PC-9 (cell line): ENCODE data around the gene VLDLR. TPM values are rescaled to one million over a fixed set of nuclear protein-coding genes. Genes with fewer than 3 reads are reported as not detected.

Experiments
- BruUV-seq: library from RNA; stranded (reverse); fragments of 400-500 nt; replicated peaks from 2 replicates; lab custom pipeline; 2021; lab: Mats Ljungman, UMichigan
- CTCF ChIA-PET: fragments of 300-600 bp; sonication (Branson Sonifier 250); formaldehyde crosslinking; loops from one replicate; lab custom pipeline; 2022; ENCODE audit warnings: antibody characterized with exemption; lab: Charles Lee
- POLR2A ChIA-PET: fragments of 300-600 bp; sonication (Branson Sonifier 250); formaldehyde crosslinking; loops from one replicate; lab custom pipeline; 2022; ENCODE audit warnings: antibody characterized with exemption; ENCODE audit not compliant: unreplicated experiment; lab: Charles Lee
- DNase-seq, 2 experiments: peaks; one replicate each; pipeline versions ENCODE4 v3.0.0 to v3.0.0-alpha.2; 2015 to 2022; ENCODE audit warnings: mixed read lengths in 1 of 2
- H2AFZ ChIP-seq: fragments of 200-600 bp; sonication (generic); 2 replicates; pipeline ENCODE4 v1.8.1; 2017; ENCODE audit warnings: antibody characterized with exemption
- H3F3A ChIP-seq: fragments of 200-600 bp; sonication (generic); 2 replicates; pipeline ENCODE4 v1.8.1; 2017; ENCODE audit warnings: antibody characterized with exemption, mild to moderate bottlenecking, low read depth; ENCODE audit not compliant: insufficient read depth
- H3K27ac ChIP-seq: fragments of 200-600 bp; sonication (generic); 2 replicates; pipeline ENCODE4 v1.6.1; 2016; ENCODE audit warnings: mixed run types
- H3K27me3 ChIP-seq: fragments of 200-600 bp; sonication (generic); 2 replicates; pipeline ENCODE4 v1.6.1; 2016; ENCODE audit warnings: low read depth, mixed run types; ENCODE audit not compliant: insufficient read depth
- H3K36me3 ChIP-seq: fragments of 200-600 bp; sonication (generic); 2 replicates; pipeline ENCODE4 v1.6.1; 2016; ENCODE audit warnings: low read depth, mixed run types
- H3K4me1 ChIP-seq: fragments of 200-600 bp; sonication (generic); replicated peaks from 2 replicates; pipeline ENCODE4 v1.6.1; 2016; ENCODE audit warnings: mixed run types; ENCODE audit not compliant: insufficient read depth
- H3K4me2 ChIP-seq: fragments of 200-600 bp; sonication (generic); 2 replicates; pipeline ENCODE4 v1.6.1; 2017; ENCODE audit warnings: mixed run types
- H3K4me3 ChIP-seq: fragments of 200-600 bp; sonication (generic); 2 replicates; pipeline ENCODE4 v1.6.1; 2016; ENCODE audit warnings: mixed run types
- H3K79me2 ChIP-seq: fragments of 200-600 bp; sonication (generic); 2 replicates; pipeline ENCODE4 v1.6.1; 2017; ENCODE audit warnings: low read depth, mixed run types
- H3K9me2 ChIP-seq: fragments of 200-600 bp; sonication (generic); 2 replicates; pipeline ENCODE4 v1.8.1; 2017; ENCODE audit warnings: mild to moderate bottlenecking; ENCODE audit not compliant: insufficient read depth
- H3K9me3 ChIP-seq: fragments of 200-600 bp; sonication (generic); 2 replicates; pipeline ENCODE4 v1.8.1; 2016; ENCODE audit warnings: low read depth; ENCODE audit not compliant: insufficient read depth
- H4K20me1 ChIP-seq: fragments of 200-600 bp; sonication (generic); 2 replicates; pipeline ENCODE4 v1.8.1; 2017; ENCODE audit not compliant: insufficient read depth
- EZH2 ChIP-seq: fragments of 200-600 bp; sonication (generic); IDR thresholded peaks from 2 replicates; pipeline ENCODE4 v1.8.0; 2017; ENCODE audit warnings: antibody characterized with exemption, low read depth
- intact Hi-C: fragments of 100-400 bp; cut with micrococcal nuclease; formaldehyde crosslinking; loops from one replicate; pipeline ENCODE4 v1.10.0; 2022; ENCODE audit not compliant: unreplicated experiment
- total RNA-seq: library from RNA; stranded (reverse); gene quantifications from 2 replicates; pipeline ENCODE4 v1.2.3, GENCODE V29; 2021
- TF ChIP-seq, protein P1 (sequence below): fragments of 200-600 bp; sonication (generic); conservative IDR thresholded peaks from 2 replicates; pipeline ENCODE4 v1.6.1; 2017; ENCODE audit warnings: mixed run types, antibody characterized with exemption, mild to moderate bottlenecking, moderate library complexity

Gene VLDLR
- total RNA-seq, 1 experiment from 2014 or later, result 8.1 TPM

DNA sequence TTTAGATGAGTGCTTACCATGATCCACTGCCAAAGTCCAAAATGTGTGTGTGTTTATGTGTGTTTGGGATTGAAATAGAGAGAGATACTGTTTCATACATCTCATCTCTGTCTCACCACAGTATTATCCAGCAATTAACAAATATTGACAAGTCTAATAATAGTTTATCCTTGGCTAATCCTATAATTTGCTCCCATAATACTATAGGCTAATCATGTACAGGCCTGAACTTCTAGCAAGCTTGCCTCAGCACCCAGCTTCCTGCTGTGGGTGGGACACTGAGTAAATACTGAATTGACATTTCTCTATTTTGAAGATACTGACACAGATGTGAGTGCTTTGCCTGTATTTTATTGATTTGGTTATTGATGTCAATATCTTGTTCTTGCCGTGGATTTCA lies 60.4 kb downstream of the VLDLR start:
- no peak overlapping the region for H3K4me3 ChIP-seq
- CTCF ChIA-PET, result no interaction called here
- no TSS peak for BruUV-seq

DNA sequence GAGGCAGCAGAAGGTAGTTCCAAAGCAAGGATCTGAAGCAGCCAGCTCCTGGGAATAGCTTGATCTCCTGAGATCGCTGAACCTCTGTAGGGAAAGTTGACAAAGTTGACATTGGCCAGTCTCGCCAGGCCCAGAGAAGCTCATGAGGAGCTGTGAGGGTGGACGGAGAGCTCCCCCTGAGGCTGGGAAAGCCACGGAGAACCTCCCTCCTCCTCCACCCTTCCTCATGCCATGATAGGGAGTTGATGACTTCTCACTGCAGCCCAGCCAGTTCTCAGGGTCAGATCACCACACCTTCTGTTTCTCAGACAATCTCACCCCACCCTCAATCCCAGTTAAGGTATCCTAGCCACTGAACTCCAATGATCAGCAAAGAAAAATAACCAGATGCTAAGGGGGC lies 65.3 kb downstream of the VLDLR start:
- no peaks in the 10 kb centered on the region for H4K20me1 ChIP-seq
- no peaks in the 10 kb centered on the region for H3K4me1 ChIP-seq
- H3K27me3 ChIP-seq, result no peaks in the 10 kb centered on the region
- DNase-seq, result no peak
- ChIA-PET CTCF (no interaction called here), POLR2A (no interaction called here)
- H2AFZ ChIP-seq, result no peak overlapping the region
- no peak overlapping the region for H3K4me3 ChIP-seq
- H3K79me2 ChIP-seq, result no peaks in the 10 kb centered on the region
- no peaks in the 10 kb centered on the region for H3K36me3 ChIP-seq
- H3K4me2 ChIP-seq, result no peak overlapping the region
- TF ChIP-seq, protein P1, sequence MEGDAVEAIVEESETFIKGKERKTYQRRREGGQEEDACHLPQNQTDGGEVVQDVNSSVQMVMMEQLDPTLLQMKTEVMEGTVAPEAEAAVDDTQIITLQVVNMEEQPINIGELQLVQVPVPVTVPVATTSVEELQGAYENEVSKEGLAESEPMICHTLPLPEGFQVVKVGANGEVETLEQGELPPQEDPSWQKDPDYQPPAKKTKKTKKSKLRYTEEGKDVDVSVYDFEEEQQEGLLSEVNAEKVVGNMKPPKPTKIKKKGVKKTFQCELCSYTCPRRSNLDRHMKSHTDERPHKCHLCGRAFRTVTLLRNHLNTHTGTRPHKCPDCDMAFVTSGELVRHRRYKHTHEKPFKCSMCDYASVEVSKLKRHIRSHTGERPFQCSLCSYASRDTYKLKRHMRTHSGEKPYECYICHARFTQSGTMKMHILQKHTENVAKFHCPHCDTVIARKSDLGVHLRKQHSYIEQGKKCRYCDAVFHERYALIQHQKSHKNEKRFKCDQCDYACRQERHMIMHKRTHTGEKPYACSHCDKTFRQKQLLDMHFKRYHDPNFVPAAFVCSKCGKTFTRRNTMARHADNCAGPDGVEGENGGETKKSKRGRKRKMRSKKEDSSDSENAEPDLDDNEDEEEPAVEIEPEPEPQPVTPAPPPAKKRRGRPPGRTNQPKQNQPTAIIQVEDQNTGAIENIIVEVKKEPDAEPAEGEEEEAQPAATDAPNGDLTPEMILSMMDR, result no peak
- TF ChIP-seq EZH2, result no peak
- H3K27ac ChIP-seq, result no peak overlapping the region
- H3K9me3 ChIP-seq, result no peaks in the 10 kb centered on the region
- no peaks in the 10 kb centered on the region for H3F3A ChIP-seq
- BruUV-seq, result no TSS peak
- no peaks in the 10 kb centered on the region for H3K9me2 ChIP-seq
- intact Hi-C loops, result no loop called here

More for the DNA sequence above, 60.4 kb downstream of the VLDLR start:
- Histone ChIP-seq H3K27me3 (no peaks in the 10 kb centered on the region), H3K36me3 (no peaks in the 10 kb centered on the region), H3K27ac (no peak overlapping the region), H3K4me2 (no peak overlapping the region), H3K9me3 (no peaks in the 10 kb centered on the region), H3K4me1 (no peaks in the 10 kb centered on the region), H3K9me2 (no peaks in the 10 kb centered on the region), H2AFZ (no peak overlapping the region), H3K79me2 (no peaks in the 10 kb centered on the region), H3F3A (no peaks in the 10 kb centered on the region), H4K20me1 (no peaks in the 10 kb centered on the region)
- POLR2A ChIA-PET, result no interaction called here
- no peak for DNase-seq
- intact Hi-C loops, result no loop called here
- TF ChIP-seq, protein P1, result no peak
- TF ChIP-seq EZH2, result no peak

GRCh38 chr9:2688636-2689035 lies 67.0 kb downstream of the VLDLR start:
- H3K4me1 ChIP-seq, result no peaks in the 10 kb centered on the region
- intact Hi-C loops, result no loop called here
- ChIA-PET CTCF (no interaction called here), POLR2A (no interaction called here)
- no peaks in the 10 kb centered on the region for H4K20me1 ChIP-seq
- H3K4me3 ChIP-seq, result no peak overlapping the region
- no peaks in the 10 kb centered on the region for H3K9me2 ChIP-seq
- no peaks in the 10 kb centered on the region for H3K27me3 ChIP-seq
- no TSS peak for BruUV-seq
- H3K79me2 ChIP-seq, result no peaks in the 10 kb centered on the region
- H3K36me3 ChIP-seq, result no peaks in the 10 kb centered on the region
- H2AFZ ChIP-seq, result no peak overlapping the region
- H3F3A ChIP-seq, result no peaks in the 10 kb centered on the region
- H3K9me3 ChIP-seq, result no peaks in the 10 kb centered on the region
- H3K27ac ChIP-seq, result no peak overlapping the region
- H3K4me2 ChIP-seq, result no peak overlapping the region
- DNase-seq, result no peak
- no peak for TF ChIP-seq EZH2
- TF ChIP-seq, protein P1, result no peak
